Measurements from ENCODE around the gene TSN. TPM values are rescaled to one million over a fixed set of nuclear protein-coding genes. Genes with fewer than 3 reads are reported as not detected.

Gene TSN
- total RNA-seq, 2 donors from 2014 or later: 33.5 to 34.3 TPM

- H3K4me1 ChIP-seq (ENCODE audit: control insufficient read depth in 1 of 2, low read depth in 2 of 2): peaks cover 0 to 7% of the 10 kb centered on the region in 2 donors
- no peaks in the 10 kb centered on the region for H3K9me3 ChIP-seq
- H3K4me3 ChIP-seq: no peak overlapping the region
- no peak for DNase-seq (ENCODE audit: low spot score)
- no peak overlapping the region for H3K27ac ChIP-seq
- H3K36me3 ChIP-seq: no peaks in the 10 kb centered on the region
- TF ChIP-seq CTCF (IDR thresholded peaks at IDR 0.05): no peak
- ATAC-seq (ENCODE audit: insufficient number of reproducible peaks, low FRiP score, low read depth): no peak
- no peaks in the 10 kb centered on the region for H3K27me3 ChIP-seq (replicated peaks; ENCODE audit: insufficient read depth)
These were observed 14.5 kb upstream of the TSN start for GRCh38 chr2:121740973-121741372.

- ATAC-seq (ENCODE audit: insufficient number of reproducible peaks, low FRiP score, low read depth) (no peak), DNase-seq (ENCODE audit: low spot score) (no peak)
- Histone ChIP-seq H3K36me3 (no peaks in the 10 kb centered on the region), H3K4me1 (ENCODE audit: control insufficient read depth in 1 of 2, low read depth in 2 of 2) (peaks cover 0 to 7% of the 10 kb centered on the region in 2 donors), H3K27ac (no peak overlapping the region), H3K27me3 (replicated peaks; ENCODE audit: insufficient read depth) (no peaks in the 10 kb centered on the region), H3K9me3 (no peaks in the 10 kb centered on the region), H3K4me3 (no peak overlapping the region)
- no peak for TF ChIP-seq CTCF (IDR thresholded peaks at IDR 0.05)
These were observed 14.0 kb upstream of the TSN start for GRCh38 chr2:121741450-121741849.

DNA sequence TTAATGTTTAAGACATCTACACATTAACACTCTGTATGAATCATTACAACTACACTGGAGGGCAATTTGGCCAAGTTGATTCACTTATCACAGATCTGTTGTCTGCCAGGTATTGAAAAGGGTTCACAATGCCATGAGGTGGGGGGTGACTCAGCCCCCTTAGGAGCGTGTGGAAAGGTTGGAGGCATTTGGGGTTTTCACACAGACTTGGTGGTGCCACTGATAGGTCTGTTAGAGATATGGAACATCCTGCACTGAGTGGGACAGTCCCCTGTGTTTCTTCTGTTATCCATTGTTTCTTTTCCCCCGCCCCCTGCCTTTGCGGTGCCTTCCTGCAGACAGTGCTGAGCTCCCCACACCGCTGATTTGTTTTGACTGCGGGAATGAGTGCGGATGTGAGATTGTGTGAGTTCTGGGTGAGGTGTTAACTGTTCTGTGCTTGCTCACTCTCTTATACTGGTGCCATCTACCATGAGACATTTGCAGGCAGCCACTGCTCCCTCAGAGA is 9.3 kb upstream of the TSN start:
- Histone ChIP-seq H3K27me3 (replicated peaks; ENCODE audit: insufficient read depth) (no peaks in the 10 kb centered on the region), H3K4me1 (ENCODE audit: control insufficient read depth in 1 of 2, low read depth in 2 of 2) (no peaks in the 10 kb centered on the region), H3K36me3 (no peaks in the 10 kb centered on the region), H3K27ac (no peak overlapping the region), H3K4me3 (no peak overlapping the region), H3K9me3 (no peaks in the 10 kb centered on the region)
- no peak for TF ChIP-seq CTCF (IDR thresholded peaks at IDR 0.05)
- DNase-seq (ENCODE audit: low spot score) (no peak), ATAC-seq (ENCODE audit: insufficient number of reproducible peaks, low FRiP score, low read depth) (no peak)

- ATAC-seq (ENCODE audit: insufficient number of reproducible peaks, low FRiP score, low read depth): no peak
- Histone ChIP-seq H3K4me1 (ENCODE audit: control insufficient read depth in 1 of 2, low read depth in 2 of 2) (no peaks in the 10 kb centered on the region), H3K9me3 (no peaks in the 10 kb centered on the region), H3K27ac (no peak overlapping the region), H3K27me3 (replicated peaks; ENCODE audit: insufficient read depth) (no peaks in the 10 kb centered on the region), H3K36me3 (no peaks in the 10 kb centered on the region), H3K4me3 (no peak overlapping the region)
- TF ChIP-seq CTCF (IDR thresholded peaks at IDR 0.05): no peak
- no peak for DNase-seq (ENCODE audit: low spot score)
These were observed 7.2 kb upstream of the TSN start for GRCh38 chr2:121748202-121748601.

DNA sequence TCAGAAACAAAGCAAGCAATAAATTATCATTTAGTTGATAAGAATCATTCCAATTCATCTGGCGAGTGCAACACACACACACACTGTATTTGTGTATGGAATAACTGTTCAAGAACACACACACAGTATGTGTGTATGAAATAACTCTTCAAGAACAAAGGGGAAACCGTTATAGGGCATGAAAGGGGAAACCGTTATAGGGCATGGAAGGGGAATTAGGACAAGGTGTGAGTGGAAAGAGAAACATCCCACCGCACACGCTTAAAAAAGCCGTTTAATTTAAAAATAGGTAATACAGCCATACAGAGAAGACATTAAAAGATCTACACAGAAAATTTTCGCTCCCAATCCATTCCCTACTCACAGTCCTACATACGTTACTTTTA is 607 bp upstream of the TSN start:
- no peak for TF ChIP-seq CTCF (IDR thresholded peaks at IDR 0.05)
- Histone ChIP-seq H3K4me3 (peak overlapping the region; percentile 92), H3K27me3 (replicated peaks; ENCODE audit: insufficient read depth) (no peaks in the 10 kb centered on the region), H3K36me3 (peaks cover 2% of the 10 kb centered on the region), H3K27ac (no peak overlapping the region), H3K4me1 (ENCODE audit: control insufficient read depth in 1 of 2, low read depth in 2 of 2) (peaks cover 12 to 22% of the 10 kb centered on the region in 2 donors), H3K9me3 (no peaks in the 10 kb centered on the region)
- no peak for DNase-seq (ENCODE audit: low spot score)
- ATAC-seq (ENCODE audit: insufficient number of reproducible peaks, low FRiP score, low read depth): peak; percentile 16

Measured in thoracic aorta (tissue), 2 donors.